Peyer's patch (tissue), 4 donors: ENCODE measurements around the gene ADM2.

Source experiments
- CTCF ChIP-seq, 6 experiments: fragments of 450-650 bp in 4 of 6; fragments of 200-600 bp in 2 of 6; sonication (generic) in 1 of 6; IDR thresholded peaks; one replicate each; pipeline ENCODE4 v1.5.1; 2017 to 2019; ENCODE audit warnings: antibody characterized with exemption in 6 of 6, mild to moderate bottlenecking in 3 of 6, moderate library complexity in 1 of 6
- POLR2A ChIP-seq, 2 donors: fragments of 450-650 bp; IDR thresholded peaks; one replicate each; pipeline ENCODE4 v1.5.1; 2017; ENCODE audit warnings: antibody characterized with exemption in 2 of 2, mild to moderate bottlenecking in 2 of 2, moderate library complexity in 2 of 2

DNA sequence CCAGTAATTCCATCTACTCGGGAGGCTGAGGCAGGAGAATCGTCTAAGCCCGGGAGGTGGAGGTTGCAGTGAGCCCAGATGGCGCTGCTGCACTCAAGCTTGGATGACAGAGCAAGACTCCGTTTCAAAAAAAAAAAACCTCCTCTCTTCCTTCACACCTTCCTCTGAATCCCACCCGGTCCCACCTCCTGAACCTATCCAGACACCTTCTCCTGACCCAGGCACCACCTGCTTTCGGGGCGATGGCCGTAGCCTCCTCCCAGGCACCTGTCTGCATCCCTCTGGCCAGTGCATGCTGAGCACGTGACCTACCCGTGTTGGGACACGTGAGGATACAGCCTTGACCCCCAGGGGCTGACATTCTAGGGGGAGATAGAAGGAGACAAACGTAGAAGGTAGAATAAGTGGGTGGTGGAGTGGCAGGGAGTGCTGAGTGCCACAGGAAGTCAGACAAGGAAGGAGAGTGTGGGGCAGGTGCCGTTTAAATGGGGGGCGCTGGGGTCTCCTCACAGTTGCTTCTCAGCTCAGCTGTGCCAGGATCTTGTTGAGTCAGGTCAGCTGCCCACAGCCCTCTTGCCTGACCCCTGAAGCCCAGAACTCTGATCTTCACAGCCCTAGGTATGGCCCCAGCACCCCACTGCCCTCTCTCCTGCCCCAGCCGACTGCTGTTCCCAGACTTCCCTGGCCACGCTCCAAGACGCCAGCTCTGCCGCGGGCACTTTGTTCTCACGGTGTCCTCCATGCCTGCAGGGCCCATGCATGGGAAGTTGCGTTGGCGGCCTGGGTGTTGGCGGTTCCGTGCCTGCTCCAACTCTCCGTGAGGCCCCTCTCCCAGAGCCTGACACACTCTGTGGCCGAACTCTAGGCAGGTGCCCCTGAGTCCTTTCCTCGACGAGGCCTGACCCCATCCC lies 4.1 kb downstream of the ADM2 start:
- no peak for TF ChIP-seq CTCF (IDR thresholded peaks at IDR 0.05)
- no peak for TF ChIP-seq POLR2A (IDR thresholded peaks at IDR 0.05)
